MM.1S (cell line): ENCODE measurements around the gene SERPINA9.

Source experiments
- DNase-seq: peaks from one replicate; pipeline ENCODE4 v3.0.0-alpha.2; 2015
- H2AFZ ChIP-seq: fragments of 300-600 bp; sonication (generic); 2 replicates; pipeline ENCODE4 v1.6.0; 2016; ENCODE audit warnings: antibody characterized with exemption, low read length
- H3F3A ChIP-seq: fragments of 300-600 bp; sonication (generic); 2 replicates; pipeline ENCODE4 v1.6.1; 2016; ENCODE audit warnings: mild to moderate bottlenecking, antibody characterized with exemption, low read length, moderate library complexity, mixed read lengths; ENCODE audit not compliant: insufficient read depth
- H3K27ac ChIP-seq: fragments of 300-600 bp; sonication (generic); 2 replicates; pipeline ENCODE4 v1.5.1; 2016; ENCODE audit warnings: mild to moderate bottlenecking, low read length
- H3K27me3 ChIP-seq: fragments of 300-600 bp; sonication (generic); replicated peaks from 2 replicates; pipeline ENCODE4 v1.6.0; 2016; ENCODE audit warnings: low read length; ENCODE audit not compliant: insufficient read depth
- H3K36me3 ChIP-seq: fragments of 300-600 bp; sonication (generic); replicated peaks from 2 replicates; pipeline ENCODE4 v1.6.1; 2016; ENCODE audit warnings: mild to moderate bottlenecking, low read length, mixed read lengths; ENCODE audit not compliant: insufficient read depth
- H3K4me1 ChIP-seq: fragments of 300-600 bp; sonication (generic); 2 replicates; pipeline ENCODE4 v1.6.1; 2016; ENCODE audit warnings: low read length, mixed read lengths
- H3K4me2 ChIP-seq: fragments of 300-600 bp; sonication (generic); 2 replicates; pipeline ENCODE4 v1.6.0; 2016; ENCODE audit warnings: low read depth, low read length
- H3K4me3 ChIP-seq: fragments of 300-600 bp; sonication (generic); 2 replicates; pipeline ENCODE4 v1.5.1; 2016; ENCODE audit warnings: low read length, mixed read lengths
- H3K79me2 ChIP-seq: fragments of 300-600 bp; sonication (generic); 2 replicates; pipeline ENCODE4 v1.6.1; 2016; ENCODE audit warnings: mixed run types, low read length, mixed read lengths
- H3K9ac ChIP-seq: fragments of 300-600 bp; sonication (generic); 2 replicates; pipeline ENCODE4 v1.6.1; 2016; ENCODE audit warnings: low read length, mixed read lengths
- H3K9me2 ChIP-seq: fragments of 300-600 bp; sonication (generic); replicated peaks from 2 replicates; pipeline ENCODE4 v1.6.1; 2016; ENCODE audit warnings: mild to moderate bottlenecking, low read length, mixed read lengths; ENCODE audit not compliant: insufficient read depth
- H3K9me3 ChIP-seq: fragments of 300-600 bp; sonication (generic); replicated peaks from 2 replicates; pipeline ENCODE4 v1.6.1; 2016; ENCODE audit warnings: mild to moderate bottlenecking, low read length, mixed read lengths; ENCODE audit not compliant: insufficient read depth
- H4K20me1 ChIP-seq: fragments of 300-600 bp; sonication (generic); 2 replicates; pipeline ENCODE4 v1.6.1; 2016; ENCODE audit warnings: mild to moderate bottlenecking, low read length, moderate library complexity, mixed read lengths; ENCODE audit not compliant: insufficient read depth
- CTCF ChIP-seq: fragments of 300-600 bp; sonication (generic); IDR thresholded peaks from 2 replicates; pipeline ENCODE4 v1.5.1; 2016; ENCODE audit warnings: antibody characterized with exemption, low read length, mixed read lengths
- EZH2 ChIP-seq: fragments of 300-600 bp; sonication (generic); optimal IDR thresholded peaks from 2 replicates; pipeline ENCODE3; 2017; ENCODE audit warnings: low read depth, mild to moderate bottlenecking, antibody characterized with exemption, low read length, mixed read lengths
- EZH2phosphoT487 ChIP-seq: fragments of 300-600 bp; sonication (generic); IDR thresholded peaks from 2 replicates; pipeline ENCODE4 v1.6.1; 2018; ENCODE audit warnings: antibody characterized with exemption, low read length

Gene SERPINA9

GRCh38 chr14:94517248-94517640 lies 41.2 kb upstream of the SERPINA9 start:
- TF ChIP-seq EZH2phosphoT487 (no peak), CTCF (no peak), EZH2 (no peak)
- no peak overlapping the region for H3K27ac ChIP-seq
- H3K9me3 ChIP-seq: no peaks in the 10 kb centered on the region
- H3K4me2 ChIP-seq: no peak overlapping the region
- no peaks in the 10 kb centered on the region for H4K20me1 ChIP-seq
- no peaks in the 10 kb centered on the region for H3K27me3 ChIP-seq
- H3K36me3 ChIP-seq: no peaks in the 10 kb centered on the region
- H3K4me3 ChIP-seq: no peak overlapping the region
- no peak overlapping the region for H3K9ac ChIP-seq
- DNase-seq: no peak
- no peaks in the 10 kb centered on the region for H3K79me2 ChIP-seq
- no peaks in the 10 kb centered on the region for H3F3A ChIP-seq
- H2AFZ ChIP-seq: no peak overlapping the region
- no peaks in the 10 kb centered on the region for H3K4me1 ChIP-seq
- no peaks in the 10 kb centered on the region for H3K9me2 ChIP-seq

- Histone ChIP-seq H3K4me1 (no peaks in the 10 kb centered on the region), H3K9me2 (no peaks in the 10 kb centered on the region), H4K20me1 (no peaks in the 10 kb centered on the region), H3K79me2 (no peaks in the 10 kb centered on the region), H3K9me3 (no peaks in the 10 kb centered on the region), H2AFZ (no peak overlapping the region), H3K36me3 (no peaks in the 10 kb centered on the region), H3K4me3 (no peak overlapping the region), H3F3A (no peaks in the 10 kb centered on the region), H3K27ac (no peak overlapping the region), H3K27me3 (no peaks in the 10 kb centered on the region), H3K9ac (no peak overlapping the region), H3K4me2 (no peak overlapping the region)
- DNase-seq: no peak
- TF ChIP-seq EZH2 (no peak), EZH2phosphoT487 (no peak), CTCF (no peak)
These were observed 39.9 kb upstream of the SERPINA9 start for GRCh38 chr14:94515856-94516255.

- no peaks in the 10 kb centered on the region for H3K27me3 ChIP-seq
- no peaks in the 10 kb centered on the region for H3F3A ChIP-seq
- no peaks in the 10 kb centered on the region for H4K20me1 ChIP-seq
- H3K79me2 ChIP-seq: no peaks in the 10 kb centered on the region
- H3K36me3 ChIP-seq: no peaks in the 10 kb centered on the region
- no peak overlapping the region for H3K27ac ChIP-seq
- H3K4me2 ChIP-seq: no peak overlapping the region
- DNase-seq: no peak
- no peak overlapping the region for H3K9ac ChIP-seq
- H3K9me3 ChIP-seq: no peaks in the 10 kb centered on the region
- TF ChIP-seq EZH2 (no peak), EZH2phosphoT487 (no peak), CTCF (no peak)
- H3K4me3 ChIP-seq: no peak overlapping the region
- H2AFZ ChIP-seq: no peak overlapping the region
- H3K4me1 ChIP-seq: no peaks in the 10 kb centered on the region
- H3K9me2 ChIP-seq: no peaks in the 10 kb centered on the region
These were observed 39.4 kb upstream of the SERPINA9 start for GRCh38 chr14:94515426-94515825.
